GM20431 (cell line): ENCODE data around the gene IL19.

Source experiments
- in situ Hi-C: fragments of 300-500 bp; cut with MseI, MboI; formaldehyde crosslinking; loops from one replicate; pipeline ENCODE4 v1.15.0; 2020; ENCODE audit warnings: low sequenced_read_pairs; ENCODE audit not compliant: unreplicated experiment

The IL19 gene

GRCh38 chr1:206875752-206876377 is 105.3 kb downstream of the IL19 start:
- in situ Hi-C loops = no loop called here

- in situ Hi-C loops = no loop called here
Measured at GRCh38 chr1:206878456-206878855, 107.9 kb downstream of the IL19 start.

GRCh38 chr1:206880314-206880713 is 109.7 kb downstream of the IL19 start:
- in situ Hi-C loops = no loop called here

- in situ Hi-C loops = no loop called here
Measured at GRCh38 chr1:206882555-206882954, 112.0 kb downstream of the IL19 start.

GRCh38 chr1:206883160-206883559 is 112.6 kb downstream of the IL19 start:
- in situ Hi-C loops = no loop called here

- in situ Hi-C loops = no loop called here
Measured at GRCh38 chr1:206883876-206884275, 113.3 kb downstream of the IL19 start.

GRCh38 chr1:206885341-206886060 is 114.9 kb downstream of the IL19 start:
- in situ Hi-C loops = no loop called here

- in situ Hi-C loops = no loop called here
Measured at GRCh38 chr1:206886831-206887230, 116.3 kb downstream of the IL19 start.

GRCh38 chr1:206887701-206888100 is 117.1 kb downstream of the IL19 start:
- in situ Hi-C loops = no loop called here

- in situ Hi-C loops = no loop called here
Measured at GRCh38 chr1:206890125-206891060, 119.8 kb downstream of the IL19 start.

- in situ Hi-C loops = no loop called here
Measured at GRCh38 chr1:206891412-206891811, 120.8 kb downstream of the IL19 start.
